HEK293 (cell line): ENCODE data around the gene CLIP3.
A peak's percentile ranks its signal among the peaks of the same experiment; 100 is the strongest.

ENCODE experiments used
- FEZF1 ChIP-seq: fragments of 450-650 bp; formaldehyde crosslinking; IDR thresholded peaks from 2 replicates; pipeline ENCODE4 v1.5.1; 2016; ENCODE audit warnings: missing biosample characterization, missing genetic modification characterization
- GLI2 ChIP-seq: fragments of 450-650 bp; formaldehyde crosslinking; IDR thresholded peaks from 2 replicates; pipeline ENCODE4; 2017; ENCODE audit warnings: missing biosample characterization, missing genetic modification characterization, low read depth, borderline replicate concordance
- GLI4 ChIP-seq: fragments of 450-650 bp; formaldehyde crosslinking; IDR thresholded peaks from 2 replicates; pipeline ENCODE4 v1.5.1; 2016; ENCODE audit warnings: missing biosample characterization, missing genetic modification characterization
- MZF1 ChIP-seq: fragments of 450-650 bp; formaldehyde crosslinking; IDR thresholded peaks from 2 replicates; pipeline ENCODE4 v1.5.1; 2017; ENCODE audit warnings: missing biosample characterization, missing genetic modification characterization, borderline replicate concordance
- PRDM10 ChIP-seq: fragments of 450-650 bp; formaldehyde crosslinking; IDR thresholded peaks from 2 replicates; pipeline ENCODE4 v1.5.1; 2016; ENCODE audit warnings: missing biosample characterization, missing genetic modification characterization
- WT1 ChIP-seq: fragments of 450-650 bp; formaldehyde crosslinking; IDR thresholded peaks from 2 replicates; pipeline ENCODE4 v1.5.1; 2016; ENCODE audit warnings: missing biosample characterization, missing genetic modification characterization
- ZBTB10 ChIP-seq: fragments of 450-650 bp; formaldehyde crosslinking; IDR thresholded peaks from 2 replicates; pipeline ENCODE4 v1.5.1; 2016; ENCODE audit warnings: missing biosample characterization, missing genetic modification characterization
- ZBTB11 ChIP-seq: fragments of 450-650 bp; formaldehyde crosslinking; conservative IDR thresholded peaks from 2 replicates; pipeline ENCODE4 v1.5.1; 2016; ENCODE audit warnings: low read depth, missing biosample characterization, missing genetic modification characterization
- ZBTB48 ChIP-seq: fragments of 450-650 bp; formaldehyde crosslinking; IDR thresholded peaks from 2 replicates; pipeline ENCODE4 v1.5.1; 2016; ENCODE audit warnings: missing biosample characterization, missing genetic modification characterization
- ZFP37 ChIP-seq: fragments of 450-650 bp; formaldehyde crosslinking; IDR thresholded peaks from 2 replicates; pipeline ENCODE4 v1.5.1; 2016; ENCODE audit warnings: missing biosample characterization, missing genetic modification characterization
- ZNF10 ChIP-seq: fragments of 450-650 bp; formaldehyde crosslinking; IDR thresholded peaks from 2 replicates; pipeline ENCODE4 v1.5.1; 2017; ENCODE audit warnings: missing biosample characterization, missing genetic modification characterization
- ZNF146 ChIP-seq: fragments of 450-650 bp; formaldehyde crosslinking; IDR thresholded peaks from 2 replicates; pipeline ENCODE4 v1.5.1; 2016; ENCODE audit warnings: missing biosample characterization, missing genetic modification characterization
- ZNF16 ChIP-seq: fragments of 450-650 bp; formaldehyde crosslinking; IDR thresholded peaks from 2 replicates; pipeline ENCODE4 v1.5.1; 2016; ENCODE audit warnings: low read depth, missing biosample characterization, missing genetic modification characterization
- ZNF18 ChIP-seq: fragments of 450-650 bp; formaldehyde crosslinking; IDR thresholded peaks from 2 replicates; pipeline ENCODE4 v1.5.1; 2016; ENCODE audit warnings: missing biosample characterization, missing genetic modification characterization
- ZNF19 ChIP-seq: fragments of 450-650 bp; formaldehyde crosslinking; IDR thresholded peaks from 2 replicates; pipeline ENCODE4; 2016; ENCODE audit warnings: missing biosample characterization, missing genetic modification characterization, low read depth
- ZNF211 ChIP-seq: fragments of 450-650 bp; formaldehyde crosslinking; IDR thresholded peaks from 2 replicates; pipeline ENCODE4 v1.5.1; 2016; ENCODE audit warnings: low read depth, missing biosample characterization, missing genetic modification characterization
- ZNF23 ChIP-seq: fragments of 450-650 bp; formaldehyde crosslinking; IDR thresholded peaks from 2 replicates; pipeline ENCODE4 v1.5.1; 2016; ENCODE audit warnings: missing biosample characterization, missing genetic modification characterization, borderline replicate concordance
- ZNF248 ChIP-seq: fragments of 450-650 bp; formaldehyde crosslinking; IDR thresholded peaks from 2 replicates; pipeline ENCODE4 v1.5.1; 2017; ENCODE audit warnings: missing biosample characterization, missing genetic modification characterization
- ZNF302 ChIP-seq: fragments of 450-650 bp; formaldehyde crosslinking; IDR thresholded peaks from 2 replicates; pipeline ENCODE4 v1.5.1; 2016; ENCODE audit warnings: missing biosample characterization, missing genetic modification characterization, low read depth
- ZNF366 ChIP-seq: fragments of 450-650 bp; formaldehyde crosslinking; conservative IDR thresholded peaks from 2 replicates; pipeline ENCODE4 v1.5.1; 2016; ENCODE audit warnings: missing biosample characterization, missing genetic modification characterization
- ZNF416 ChIP-seq: fragments of 450-650 bp; formaldehyde crosslinking; IDR thresholded peaks from 2 replicates; pipeline ENCODE4 v1.5.1; 2016; ENCODE audit warnings: missing biosample characterization, missing genetic modification characterization
- ZNF449 ChIP-seq: fragments of 450-650 bp; formaldehyde crosslinking; IDR thresholded peaks from 2 replicates; pipeline ENCODE4 v1.5.1; 2017; ENCODE audit warnings: missing biosample characterization, mild to moderate bottlenecking, missing genetic modification characterization, moderate library complexity
- ZNF585B ChIP-seq: fragments of 450-650 bp; formaldehyde crosslinking; IDR thresholded peaks from 2 replicates; pipeline ENCODE4 v1.5.1; 2016; ENCODE audit warnings: missing biosample characterization, missing genetic modification characterization
- ZNF610 ChIP-seq: fragments of 450-650 bp; formaldehyde crosslinking; IDR thresholded peaks from 2 replicates; pipeline ENCODE4 v1.5.1; 2016; ENCODE audit warnings: missing biosample characterization, missing genetic modification characterization, borderline replicate concordance
- ZNF701 ChIP-seq: fragments of 450-650 bp; formaldehyde crosslinking; IDR thresholded peaks from 2 replicates; pipeline ENCODE4 v1.5.1; 2016; ENCODE audit warnings: missing biosample characterization, missing genetic modification characterization
- ZNF777 ChIP-seq: fragments of 450-650 bp; formaldehyde crosslinking; IDR thresholded peaks from 2 replicates; pipeline ENCODE4 v1.5.1; 2017; ENCODE audit warnings: missing biosample characterization, missing genetic modification characterization, borderline replicate concordance

The CLIP3 gene

GRCh38 chr19:35995048-35995993 lies 37.4 kb downstream of the CLIP3 start, which contains the start of gene SDHAF1 (continued):
- TF ChIP-seq ZNF777 (tag by site-specific recombination) (peak; percentile 98), GLI2 (tag by site-specific recombination) (no peak), ZNF19 (no peak), MZF1 (tag by site-specific recombination) (peak; percentile 59; the same call in 1 of the 2 replicates), ZNF585B (tag by site-specific recombination) (no peak), ZNF416 (tag by site-specific recombination) (no peak), ZNF366 (tag by site-specific recombination) (peak; percentile 89), GLI4 (tag by site-specific recombination) (no peak), ZNF211 (no peak), ZNF18 (tag by site-specific recombination) (no peak), WT1 (tag by site-specific recombination) (no peak; the same call in none of the 2 replicates), ZNF701 (tag by site-specific recombination) (no peak), ZBTB10 (tag by site-specific recombination) (peak; percentile 79), ZNF10 (tag by site-specific recombination) (0 out of 2 replicates have a peak, but pooled peaks have one; percentile 64), ZNF302 (tag by site-specific recombination) (no peak), ZNF16 (tag by site-specific recombination) (no peak), ZNF248 (tag by site-specific recombination) (no peak), ZBTB11 (tag by site-specific recombination) (peak; percentile 89), ZNF449 (peak; percentile 40; the same call in 1 of the 2 replicates), ZNF23 (tag by site-specific recombination) (no peak; the same call in 1 of the 2 replicates), ZBTB48 (no peak; the same call in 1 of the 2 replicates), FEZF1 (tag by site-specific recombination) (no peak), ZNF146 (peak; percentile 39), ZNF610 (peak; percentile 74; the same call in 1 of the 2 replicates), PRDM10 (tag by site-specific recombination) (peak; percentile 88), ZFP37 (tag by site-specific recombination) (peak; percentile 77)
